Mammary epithelial cell (primary cell): ENCODE data around the gene C14orf132.

Source experiments
- CTCF ChIP-seq, 2 donors: IDR thresholded peaks in 1 of 2; conservative IDR thresholded peaks in 1 of 2; 2 replicates each; pipeline ENCODE4 v1.5.1; 2011 to 2012; ENCODE audit warnings: inconsistent platforms in 2 of 2, low read length in 2 of 2, mild to moderate bottlenecking in 2 of 2, control low read depth in 1 of 2, low read depth in 1 of 2; ENCODE audit not compliant: insufficient read depth in 1 of 2; ENCODE audit errors: extremely low read depth in 1 of 2
- EZH2 ChIP-seq: IDR thresholded peaks from 2 replicates; pipeline ENCODE4 v1.6.1; 2012; ENCODE audit warnings: low read length, inconsistent platforms, borderline replicate concordance

GRCh38 chr14:96095058-96095457 lies 55.9 kb downstream of the C14orf132 start:
- TF ChIP-seq CTCF (conservative IDR thresholded peaks at IDR 0.05 in 1 of 2, IDR thresholded peaks at IDR 0.05 in 1 of 2; ENCODE audit: extremely low read depth in 1 of 2, insufficient read depth in 1 of 2, low read depth in 1 of 2, low read length in 2 of 2): no peak
- TF ChIP-seq EZH2: no peak
